ENCODE results near the gene PSME4.
"Not testable (repeated sequence)": the region's sequence is repeated elsewhere in the genome, so short reads cannot be mapped to it uniquely, and the experiment has no call there.

DNA sequence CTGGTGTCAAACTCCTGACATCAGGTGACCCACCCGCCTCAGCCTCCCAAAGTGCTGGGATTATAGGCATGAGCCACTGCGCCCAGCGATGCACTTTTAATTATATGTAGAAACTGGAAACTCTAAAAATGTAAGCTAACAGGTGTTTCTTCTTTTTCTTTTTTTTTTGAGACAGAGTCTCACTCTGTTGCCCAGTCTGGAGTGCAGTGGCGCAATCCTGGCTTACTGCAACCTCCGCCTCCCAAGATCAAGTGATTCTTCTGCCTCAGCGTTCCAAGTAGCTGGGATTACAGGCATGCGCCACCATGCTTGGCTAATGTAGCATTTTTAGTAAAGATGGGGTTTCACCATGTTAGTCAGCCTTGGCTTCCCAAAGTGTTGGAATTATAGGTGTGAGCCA lies 129.1 kb downstream of the PSME4 start:
- TF ChIP-seq, protein P1, sequence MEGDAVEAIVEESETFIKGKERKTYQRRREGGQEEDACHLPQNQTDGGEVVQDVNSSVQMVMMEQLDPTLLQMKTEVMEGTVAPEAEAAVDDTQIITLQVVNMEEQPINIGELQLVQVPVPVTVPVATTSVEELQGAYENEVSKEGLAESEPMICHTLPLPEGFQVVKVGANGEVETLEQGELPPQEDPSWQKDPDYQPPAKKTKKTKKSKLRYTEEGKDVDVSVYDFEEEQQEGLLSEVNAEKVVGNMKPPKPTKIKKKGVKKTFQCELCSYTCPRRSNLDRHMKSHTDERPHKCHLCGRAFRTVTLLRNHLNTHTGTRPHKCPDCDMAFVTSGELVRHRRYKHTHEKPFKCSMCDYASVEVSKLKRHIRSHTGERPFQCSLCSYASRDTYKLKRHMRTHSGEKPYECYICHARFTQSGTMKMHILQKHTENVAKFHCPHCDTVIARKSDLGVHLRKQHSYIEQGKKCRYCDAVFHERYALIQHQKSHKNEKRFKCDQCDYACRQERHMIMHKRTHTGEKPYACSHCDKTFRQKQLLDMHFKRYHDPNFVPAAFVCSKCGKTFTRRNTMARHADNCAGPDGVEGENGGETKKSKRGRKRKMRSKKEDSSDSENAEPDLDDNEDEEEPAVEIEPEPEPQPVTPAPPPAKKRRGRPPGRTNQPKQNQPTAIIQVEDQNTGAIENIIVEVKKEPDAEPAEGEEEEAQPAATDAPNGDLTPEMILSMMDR (IDR thresholded peaks at IDR 0.05): not testable (repeated sequence)
- not testable (repeated sequence) for TF ChIP-seq POLR2AphosphoS5 (IDR thresholded peaks at IDR 0.05; ENCODE audit: insufficient read depth in 1 of 2, low read depth in 1 of 2); POLR2A (IDR thresholded peaks at IDR 0.05)

All from vagina (tissue), 2 donors.